Limb (tissue), 2 donors: ENCODE results near the gene TOX3.
A peak's percentile ranks its signal among the peaks of the same experiment; 100 is the strongest.

Experiments
- DNase-seq, 2 donors: peaks; one replicate each; pipeline ENCODE4 v3.0.0-alpha.2; 2016; ENCODE audit errors: extremely low spot score in 2 of 2

TOX3 gene

DNA sequence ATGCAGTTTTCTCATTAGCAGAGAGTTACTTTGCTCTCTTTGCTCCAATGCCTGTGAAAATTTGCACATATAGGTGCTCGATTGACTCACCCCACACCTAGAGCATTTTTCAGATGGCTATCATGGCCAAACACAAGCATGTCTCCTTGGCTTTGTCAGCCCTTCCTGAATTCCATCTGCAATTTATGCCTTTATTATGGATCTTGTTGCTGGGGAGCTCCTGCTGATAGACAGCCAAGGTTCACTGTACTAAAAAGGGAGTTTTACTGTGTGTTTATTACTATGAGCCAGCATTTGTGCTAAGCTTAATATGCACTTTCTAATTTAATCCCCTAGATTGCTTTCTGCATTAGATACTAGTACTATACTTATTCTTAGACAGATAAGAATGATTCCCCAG lies 93.3 kb downstream of the TOX3 start:
- DNase-seq = no peak

DNA sequence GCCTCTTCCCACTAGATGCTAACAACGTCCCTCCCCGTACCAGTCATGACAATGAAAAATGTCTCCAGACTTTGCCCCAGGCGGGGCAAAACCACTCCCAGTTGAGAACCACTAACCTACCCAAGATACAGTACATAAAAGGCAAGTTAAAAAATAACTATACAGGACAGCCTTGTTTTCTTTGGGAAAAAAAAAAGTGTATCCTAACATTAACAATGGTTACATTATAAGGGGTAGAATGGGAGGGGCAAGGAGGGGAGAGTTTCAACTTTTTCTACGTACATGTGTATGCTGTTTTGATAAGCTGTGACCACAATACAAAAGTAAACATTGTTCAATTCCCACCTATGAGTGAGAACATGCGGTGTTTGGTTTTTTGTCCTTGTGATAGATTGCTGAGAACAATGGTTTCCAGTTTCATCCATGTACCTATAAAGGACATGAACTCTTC lies 94.9 kb downstream of the TOX3 start:
- DNase-seq = no peak

DNA sequence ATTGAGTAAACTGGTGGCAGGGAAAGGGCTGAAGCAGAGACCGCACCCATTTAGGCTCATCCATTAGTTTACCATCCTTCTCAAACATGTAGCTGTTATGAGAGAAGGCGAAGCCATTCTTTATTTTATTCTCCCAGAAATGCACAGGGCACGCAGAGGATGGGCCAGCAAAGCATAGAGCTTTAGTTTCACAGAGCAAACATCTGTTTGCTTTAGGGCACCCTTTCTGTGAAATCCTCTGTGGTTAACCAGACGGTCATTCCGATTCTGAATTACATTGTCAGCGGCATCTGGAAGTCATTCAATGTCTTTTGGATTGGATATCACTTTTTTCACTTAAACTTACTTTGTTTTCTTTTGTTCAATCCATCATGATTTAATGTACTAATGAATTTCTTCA lies 96.0 kb downstream of the TOX3 start:
- peak in 1 of 2 donors; percentile 11 for DNase-seq

DNA sequence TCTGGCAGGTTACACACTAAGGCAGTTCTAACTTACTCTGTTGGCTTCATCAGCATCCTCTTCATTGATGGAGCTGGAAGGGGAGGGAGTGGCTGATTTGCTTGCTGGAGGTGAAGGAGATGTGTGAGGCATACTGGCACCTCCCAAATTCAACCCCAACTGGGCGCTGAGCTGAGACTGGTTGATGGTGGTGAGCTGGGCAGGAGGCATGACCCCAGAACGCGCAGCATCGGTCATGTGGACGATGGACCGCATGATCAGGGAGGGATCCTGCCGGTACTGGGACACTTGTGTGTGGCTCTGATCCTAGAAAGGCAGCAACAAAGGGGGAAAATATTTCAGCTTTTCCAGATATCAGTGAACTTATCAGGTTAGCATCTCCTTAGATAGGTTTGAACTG lies 96.7 kb downstream of the TOX3 start:
- no peak for DNase-seq

DNA sequence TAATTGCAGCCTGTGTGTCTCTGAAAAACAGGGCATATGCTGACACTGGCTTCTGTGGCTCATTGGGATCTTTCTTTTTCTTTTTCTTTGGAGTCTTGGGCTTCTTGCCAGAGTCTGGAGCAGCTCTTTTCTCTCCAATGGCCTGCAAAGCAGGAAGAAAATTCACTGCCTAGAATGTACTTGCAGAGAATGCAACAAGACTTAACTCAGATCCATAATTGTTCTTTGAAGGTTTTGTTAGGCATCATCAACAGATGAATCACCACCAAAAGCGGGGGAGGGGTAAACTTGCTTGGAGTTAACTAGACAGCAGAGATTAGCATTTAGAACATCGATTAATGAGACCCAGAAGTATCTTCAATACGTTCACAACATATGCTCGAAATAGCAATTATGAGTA lies 100.9 kb downstream of the TOX3 start:
- DNase-seq = peak in 1 of 2 donors; percentile 23

DNA sequence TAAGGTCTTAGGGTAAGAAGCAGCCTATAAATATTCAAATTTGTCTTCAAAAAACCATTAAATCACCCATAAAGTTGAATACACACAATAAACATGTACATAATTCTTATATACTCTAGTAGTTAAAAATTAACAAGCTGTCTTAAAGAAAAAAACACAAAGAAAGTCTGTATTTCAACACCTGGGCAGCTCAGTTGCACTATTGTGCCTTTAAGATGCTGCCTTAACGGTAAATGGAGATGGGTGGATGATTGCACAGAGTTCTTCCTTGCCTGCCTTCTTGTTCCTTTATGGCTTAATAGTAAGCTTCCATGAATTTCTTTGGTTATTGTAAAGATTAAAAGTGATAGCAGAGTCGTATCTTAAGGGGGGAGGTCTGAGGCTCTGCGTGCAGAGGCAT lies 105.1 kb downstream of the TOX3 start:
- DNase-seq = no peak

DNA sequence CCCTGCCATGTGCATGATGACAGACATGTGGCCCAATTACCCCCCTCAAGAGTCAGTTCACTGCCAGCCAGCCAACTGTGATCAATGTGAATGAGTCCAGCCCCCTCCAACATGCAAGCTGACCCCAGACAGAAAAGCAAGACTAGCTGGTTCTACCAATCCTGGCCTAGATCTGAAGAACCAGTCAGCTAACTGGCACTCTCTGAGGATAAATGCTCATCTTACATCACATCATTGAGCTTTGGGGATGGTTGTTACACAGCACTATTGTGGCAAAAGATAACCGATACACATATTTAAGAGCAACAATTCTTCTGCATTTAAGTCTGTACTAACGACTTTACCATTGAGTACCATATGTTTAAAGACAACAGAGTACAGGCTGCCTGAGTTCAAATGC lies 106.7 kb downstream of the TOX3 start:
- no peak for DNase-seq

DNA sequence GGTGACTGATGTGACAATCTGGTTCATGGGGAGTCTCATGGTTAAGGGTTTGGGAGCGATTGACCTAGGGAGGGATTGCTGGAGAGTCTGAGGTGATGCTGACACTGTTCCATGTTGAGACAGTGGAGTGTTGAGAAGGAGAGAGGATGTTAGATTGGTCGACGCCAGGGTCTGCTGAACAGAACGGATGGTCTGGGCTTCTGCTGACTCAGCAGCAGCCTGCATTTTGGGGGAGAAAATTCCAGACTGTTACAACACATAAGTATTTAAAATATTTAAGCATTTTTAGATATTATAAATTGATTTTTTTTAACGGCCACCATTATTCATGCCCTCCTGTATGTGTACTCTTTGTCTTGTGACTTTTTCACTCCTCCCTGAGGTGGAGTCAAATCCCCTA lies 107.2 kb downstream of the TOX3 start:
- DNase-seq = no peak

DNA sequence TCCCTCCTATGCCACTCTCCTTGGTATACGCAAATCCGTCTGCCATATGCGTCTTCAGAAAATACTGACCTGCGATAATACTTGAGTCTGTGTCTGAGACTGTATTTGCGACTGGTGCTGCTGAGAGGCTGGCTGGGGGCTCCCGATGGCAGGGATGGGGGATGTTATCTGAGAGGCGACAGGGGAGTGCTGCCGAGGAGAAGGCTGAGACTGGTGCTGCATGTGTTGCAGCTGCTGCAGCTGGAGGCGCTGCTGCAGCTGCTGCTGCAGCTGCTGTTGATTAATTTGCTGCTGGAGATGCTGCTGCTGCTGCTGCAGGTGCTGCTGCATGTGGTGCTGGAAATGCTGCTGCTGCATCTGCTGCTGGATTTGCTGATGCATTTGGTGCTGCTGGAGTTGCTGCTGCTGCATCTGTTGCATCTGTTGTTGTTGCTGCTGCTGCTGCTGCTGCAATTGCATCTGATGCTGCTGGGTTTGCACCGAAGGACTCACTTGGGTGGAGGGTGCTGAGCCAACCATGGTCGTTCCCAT lies 107.7 kb downstream of the TOX3 start:
- DNase-seq = peak in 1 of 2 donors; percentile 33

DNA sequence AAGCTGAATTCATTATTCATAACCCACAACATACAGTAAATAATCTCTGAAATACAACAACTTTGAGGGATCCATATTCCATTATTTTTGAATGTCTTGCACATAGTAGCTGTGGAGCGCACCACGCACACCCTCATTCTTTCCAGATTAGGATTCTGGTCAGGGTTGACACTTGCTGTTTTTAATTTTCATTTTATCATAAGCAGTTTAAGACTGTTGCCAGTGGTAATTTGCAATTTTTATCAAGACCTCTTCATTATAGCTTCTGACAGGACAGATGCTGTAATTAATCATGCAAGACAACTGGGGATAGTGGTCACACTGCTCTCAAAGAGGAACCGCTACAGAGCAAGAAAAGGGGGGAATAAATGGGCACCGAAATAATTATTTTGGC lies 109.7 kb downstream of the TOX3 start:
- no peak for DNase-seq

DNA sequence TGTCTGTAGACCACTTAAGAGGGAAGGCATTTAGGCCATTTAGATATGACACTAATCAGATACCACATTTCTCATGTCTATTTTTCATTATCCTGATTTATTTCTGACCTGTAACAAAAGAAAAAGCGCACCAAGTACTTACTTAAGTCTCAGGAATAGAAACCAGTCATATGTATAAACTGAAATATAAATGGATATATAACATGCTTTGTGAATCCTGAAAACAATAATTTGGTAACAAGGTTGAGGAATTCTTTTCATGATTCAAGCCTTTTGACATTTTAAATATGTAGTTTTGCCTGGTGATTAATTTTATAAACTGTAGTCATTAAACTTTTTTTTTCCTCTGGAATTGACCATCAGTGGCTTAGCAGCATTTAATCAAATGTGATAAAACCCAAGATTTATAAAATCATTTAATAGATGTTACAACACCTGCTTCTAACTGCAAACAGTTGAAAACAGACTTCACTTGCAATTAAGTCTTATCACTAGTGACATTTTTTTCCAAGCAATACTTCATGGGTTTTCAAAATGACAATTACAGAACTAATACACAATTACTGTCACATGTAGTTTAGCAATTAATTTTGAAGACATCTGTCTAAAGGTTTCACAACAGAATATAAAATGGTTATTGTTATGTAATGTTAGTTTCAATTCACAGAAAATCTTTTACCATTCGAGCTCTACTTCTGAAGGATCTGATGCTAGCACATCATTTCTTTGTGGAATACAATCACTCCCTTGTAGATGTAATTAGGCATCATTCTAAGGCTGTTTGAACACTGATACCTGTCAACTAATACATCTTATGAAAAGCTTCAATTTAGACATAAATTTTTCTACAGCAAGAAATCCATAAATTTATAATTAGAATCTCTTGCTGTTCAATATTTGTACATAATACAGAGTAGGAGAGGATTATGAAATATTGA lies 110.3 kb downstream of the TOX3 start:
- no peak for DNase-seq

DNA sequence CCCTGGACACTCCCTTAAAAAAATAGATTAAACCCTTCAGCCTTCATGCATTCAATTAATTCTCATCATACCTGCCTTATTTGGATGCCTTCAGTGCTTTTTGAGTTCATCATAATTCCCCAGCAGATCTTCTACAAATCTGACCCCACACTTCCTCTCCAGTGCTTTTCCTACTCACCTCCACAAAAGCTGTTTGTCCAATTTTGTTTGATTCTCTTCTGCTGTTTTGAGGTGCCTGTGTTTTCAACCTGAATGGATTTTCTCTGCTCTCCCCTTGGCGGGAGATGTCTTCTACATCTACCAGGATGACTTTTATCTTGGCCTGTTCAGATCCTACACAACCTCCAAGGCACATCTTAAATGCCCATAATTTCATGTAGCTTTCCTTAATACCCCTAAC lies 112.7 kb downstream of the TOX3 start:
- DNase-seq = no peak

DNA sequence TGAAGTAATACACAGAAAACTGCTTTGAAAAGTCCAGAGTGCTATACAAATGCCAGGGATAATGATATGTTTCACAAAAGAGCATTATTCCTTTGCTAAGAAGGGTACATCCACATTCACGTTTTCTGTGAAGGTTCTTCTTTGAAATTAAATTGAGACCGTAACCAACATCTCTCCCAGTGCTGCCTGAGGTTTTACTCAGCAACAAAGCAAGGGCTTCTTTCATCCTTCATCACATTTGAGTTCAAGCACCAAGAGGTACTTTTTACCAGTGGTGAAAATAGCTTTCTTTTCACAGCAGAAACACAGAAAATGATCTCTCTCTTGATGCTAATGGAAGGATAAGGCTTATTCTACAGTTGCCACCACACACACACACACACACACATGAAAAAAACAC lies 113.3 kb downstream of the TOX3 start:
- no peak for DNase-seq

DNA sequence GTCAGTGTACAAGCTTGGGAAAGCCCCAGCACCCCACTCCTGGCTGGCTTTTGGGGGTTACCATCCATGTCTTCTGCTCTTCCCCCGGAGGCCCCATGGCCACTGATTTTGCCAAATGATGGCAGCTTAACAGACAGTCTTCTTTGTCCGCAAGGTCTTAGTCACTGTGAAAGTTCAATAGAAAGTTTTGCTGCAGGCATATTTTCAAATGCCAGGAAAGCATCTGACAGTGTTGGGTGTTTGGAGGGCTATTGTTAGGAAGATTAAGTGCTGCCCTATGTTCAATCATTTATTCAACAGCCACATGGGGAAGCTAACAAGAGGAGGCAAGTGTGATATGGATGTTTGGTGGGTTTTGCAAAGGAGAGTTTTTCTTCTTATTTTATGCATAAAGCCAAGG lies 122.4 kb downstream of the TOX3 start:
- DNase-seq = no peak

DNA sequence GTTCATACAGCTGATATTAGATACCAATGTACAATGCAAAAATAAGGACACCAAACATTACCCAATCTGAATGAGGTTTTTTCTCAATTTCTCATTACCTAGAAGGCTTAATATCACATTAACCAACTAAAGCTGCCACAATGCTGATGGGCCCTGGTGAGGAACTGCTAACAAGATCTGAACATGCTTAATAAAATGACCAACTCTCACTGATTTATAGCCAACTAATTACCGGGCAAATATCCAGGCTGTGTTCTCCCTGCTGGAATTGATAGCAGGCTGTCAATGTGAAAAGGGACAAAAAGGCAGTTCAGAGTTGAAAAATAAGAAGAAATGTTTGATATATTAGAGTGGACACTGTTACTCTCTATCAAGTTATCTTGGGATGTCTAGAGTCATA lies 124.6 kb downstream of the TOX3 start:
- no peak for DNase-seq

DNA sequence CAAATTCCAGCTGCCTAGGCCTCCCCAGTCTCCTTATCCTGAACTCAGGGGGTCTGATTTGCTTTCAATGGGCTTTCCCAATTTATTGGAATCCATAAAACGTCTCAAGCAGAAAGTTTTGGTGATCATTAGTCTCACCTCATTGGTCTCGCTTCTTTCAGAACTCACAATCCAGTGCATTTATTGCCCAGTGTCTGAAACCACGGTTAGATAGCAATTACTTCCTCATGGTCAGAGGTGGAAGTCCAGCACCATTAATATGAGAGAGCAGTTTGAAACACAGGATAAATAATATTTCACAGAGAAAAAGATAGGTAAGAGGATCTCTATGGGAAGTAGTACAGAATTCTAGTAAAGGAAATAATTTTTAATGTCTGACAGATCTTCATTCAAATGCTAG lies 128.7 kb downstream of the TOX3 start:
- no peak for DNase-seq

DNA sequence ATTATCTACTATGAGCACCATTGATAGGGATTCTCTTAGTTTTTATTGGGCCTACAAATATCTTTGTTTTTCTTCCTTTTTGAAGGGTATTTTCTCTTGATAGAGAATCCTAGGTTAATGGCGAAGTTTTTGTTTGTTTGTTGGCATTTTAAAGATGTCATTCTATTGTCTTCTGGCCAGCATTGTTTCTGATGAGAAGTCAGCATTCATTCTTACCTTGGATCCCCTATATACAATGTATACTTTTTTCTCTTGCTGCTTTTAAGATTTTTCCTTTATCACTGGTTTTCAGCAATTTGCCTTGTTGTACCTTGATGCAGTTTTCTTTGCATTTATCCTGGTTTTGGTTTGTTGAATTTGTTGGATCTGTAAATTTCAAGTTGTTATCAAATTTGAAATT lies 130.1 kb downstream of the TOX3 start:
- DNase-seq = no peak

DNA sequence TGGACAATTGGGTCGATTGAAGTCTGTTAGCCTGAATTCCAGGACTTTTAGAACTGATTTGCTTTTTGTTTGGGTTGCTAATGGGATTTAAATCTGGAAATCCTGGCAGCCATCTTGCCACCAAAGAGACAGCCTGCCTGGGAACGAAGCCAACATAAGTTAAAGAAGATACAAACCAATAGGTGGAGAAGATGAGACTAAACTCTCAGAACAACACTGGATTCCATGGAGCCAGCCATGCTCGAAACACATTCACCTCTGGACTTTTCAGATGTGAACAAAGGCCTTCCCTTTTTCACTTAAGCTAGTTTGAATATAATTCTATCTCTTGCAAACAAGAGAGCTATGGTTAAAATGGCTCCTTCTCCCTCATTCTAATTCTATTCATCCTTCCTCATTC lies 135.9 kb downstream of the TOX3 start:
- DNase-seq = no peak

DNA sequence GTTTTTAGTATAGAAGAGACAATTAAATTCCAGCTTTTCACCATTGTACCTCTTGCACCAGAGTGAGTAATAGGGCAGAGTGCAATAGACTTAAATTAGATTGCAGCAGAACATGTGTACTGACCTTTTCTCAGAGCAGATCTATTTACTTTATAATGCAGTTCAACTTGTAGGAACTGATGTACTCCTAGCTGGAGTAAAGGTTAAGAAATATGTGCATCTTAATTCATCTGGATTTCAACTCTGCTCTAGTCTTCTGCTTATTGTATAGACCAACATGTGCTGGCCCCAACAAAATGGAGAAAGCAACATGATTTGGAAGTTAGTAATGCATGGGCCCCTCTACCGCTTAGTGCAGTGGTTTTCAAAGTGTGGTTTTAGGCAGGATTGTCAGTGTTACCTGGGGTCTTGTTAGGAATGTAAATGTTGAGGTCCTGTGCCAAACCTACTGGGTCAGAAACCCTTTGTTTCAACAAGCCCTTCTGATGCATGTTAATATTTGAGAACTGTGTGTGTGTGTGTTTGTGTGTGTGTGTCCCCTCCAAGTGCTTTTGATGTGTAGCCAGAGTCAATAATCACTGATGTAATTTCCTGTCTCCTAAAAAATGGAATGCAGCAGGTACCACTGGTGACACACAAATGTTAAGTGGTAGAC lies 138.6 kb downstream of the TOX3 start:
- no peak for DNase-seq

DNA sequence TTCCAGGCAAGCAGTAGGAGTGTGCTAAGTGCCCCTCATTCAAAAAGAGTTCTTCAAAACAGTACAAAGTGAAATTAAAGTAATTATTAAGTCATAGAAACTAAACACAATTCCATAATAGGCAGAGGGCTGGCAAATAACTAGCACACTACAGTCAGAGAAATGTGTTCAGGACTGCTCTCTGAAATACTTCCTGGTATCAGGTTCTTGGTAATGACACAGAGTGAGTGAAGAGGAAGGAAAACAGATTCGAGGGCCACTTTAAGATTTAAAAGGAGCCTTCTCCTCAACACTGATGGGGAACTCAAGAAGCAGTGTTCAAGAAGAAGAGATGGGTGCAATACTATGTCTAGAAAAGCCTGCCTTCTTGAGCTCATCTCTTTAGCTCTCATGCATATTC lies 139.2 kb downstream of the TOX3 start:
- DNase-seq = no peak

DNA sequence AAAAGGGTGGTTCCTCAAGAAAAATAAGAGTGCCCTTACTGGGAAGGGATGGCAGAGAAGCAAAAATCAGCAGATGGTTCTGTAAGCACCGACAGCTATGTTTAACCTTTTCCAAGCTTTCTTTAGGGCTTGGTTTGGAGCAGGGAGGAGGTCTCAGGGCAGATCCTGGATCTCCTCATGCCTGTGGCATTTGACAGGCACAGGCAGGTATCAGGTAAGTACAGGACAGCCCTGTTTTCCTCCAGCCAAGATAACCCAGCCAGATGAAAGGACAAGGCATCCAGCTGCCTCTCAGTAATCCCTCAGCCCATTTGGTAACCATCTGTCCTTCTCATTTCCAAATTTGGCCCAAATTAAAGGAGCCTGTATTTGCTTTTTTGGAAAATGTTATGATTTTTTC lies 141.5 kb downstream of the TOX3 start:
- no peak for DNase-seq

DNA sequence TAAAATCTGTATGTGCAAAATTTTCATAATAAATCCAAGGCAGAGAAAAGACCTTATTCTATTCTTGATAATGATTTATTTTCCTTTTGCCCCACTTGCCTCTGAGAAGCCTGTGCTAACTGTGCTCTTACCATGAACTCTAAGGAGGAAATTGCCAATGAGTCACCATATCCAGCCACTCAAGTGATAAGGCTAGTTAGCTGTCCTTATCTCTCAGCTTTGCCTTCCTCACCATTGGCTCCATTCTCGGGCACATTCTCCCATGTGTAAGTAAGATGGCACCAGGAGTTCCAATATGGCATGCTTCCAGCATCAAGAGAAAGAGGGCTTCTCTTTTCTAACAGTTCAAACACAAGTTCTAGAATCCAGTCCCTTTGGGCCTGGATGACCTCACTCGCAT lies 142.4 kb downstream of the TOX3 start:
- DNase-seq = no peak

DNA sequence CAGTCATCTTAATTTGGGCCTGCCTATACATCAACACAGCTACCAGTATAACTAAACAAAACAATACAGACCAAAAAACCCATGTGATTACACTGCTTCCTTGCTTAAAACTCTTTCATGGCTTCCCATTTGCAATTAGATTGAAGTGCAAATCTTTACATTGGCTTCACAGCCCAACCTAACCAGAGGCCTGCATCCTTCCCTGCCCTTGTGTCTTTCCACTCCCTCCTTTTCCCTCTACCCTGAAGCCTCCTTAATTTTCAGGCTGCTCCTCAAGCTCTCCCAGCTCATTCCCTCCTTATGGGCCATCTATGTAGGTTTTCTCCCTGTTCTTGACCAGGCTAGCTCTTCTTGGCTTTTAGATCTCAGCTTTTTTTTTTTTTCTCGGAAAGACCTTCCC lies 147.8 kb downstream of the TOX3 start:
- no peak for DNase-seq
